HG03460 (cell line): ENCODE measurements around the gene RNU4-1.

Experiments used
- ATAC-seq: cut with Tn5 transposase; IDR thresholded peaks from one replicate; pipeline ENCODE4 v1.9.1; 2021; ENCODE audit not compliant: unreplicated experiment

RNU4-1 gene

DNA sequence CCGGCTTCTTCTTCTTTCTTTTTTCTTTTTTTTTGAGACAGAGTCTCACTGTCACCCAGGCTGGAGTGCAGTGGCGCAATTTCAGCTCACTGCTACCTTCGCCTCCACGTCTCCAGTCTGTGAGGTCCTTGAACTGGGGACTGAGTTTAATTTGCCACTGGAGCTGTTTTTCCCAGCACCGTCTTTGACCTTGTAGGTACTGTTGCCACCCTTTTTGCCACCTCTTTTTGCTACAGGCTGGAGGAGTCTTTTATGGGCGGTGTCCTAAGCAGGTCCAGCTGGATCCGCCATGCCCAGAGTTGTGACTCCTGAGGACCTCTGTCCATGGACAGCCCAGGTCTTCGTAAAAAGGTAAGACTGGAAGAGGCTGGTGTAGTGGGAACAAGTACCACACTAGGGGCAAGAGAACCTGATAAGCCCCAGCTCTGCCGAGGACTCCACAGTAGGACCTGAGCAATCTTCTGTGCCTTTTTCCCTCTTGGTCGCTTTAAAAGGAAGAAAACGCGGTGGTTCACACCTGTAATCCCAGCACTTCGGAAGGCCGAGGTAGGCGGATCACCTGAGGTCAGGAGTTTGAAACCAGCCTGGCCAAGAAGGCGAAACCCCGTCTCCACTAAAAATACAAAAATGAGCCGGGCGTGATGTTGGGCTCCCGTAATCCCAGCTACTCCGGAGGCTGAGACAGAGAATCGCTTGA lies 2.3 kb downstream of the RNU4-1 start:
- ATAC-seq = no peak

DNA sequence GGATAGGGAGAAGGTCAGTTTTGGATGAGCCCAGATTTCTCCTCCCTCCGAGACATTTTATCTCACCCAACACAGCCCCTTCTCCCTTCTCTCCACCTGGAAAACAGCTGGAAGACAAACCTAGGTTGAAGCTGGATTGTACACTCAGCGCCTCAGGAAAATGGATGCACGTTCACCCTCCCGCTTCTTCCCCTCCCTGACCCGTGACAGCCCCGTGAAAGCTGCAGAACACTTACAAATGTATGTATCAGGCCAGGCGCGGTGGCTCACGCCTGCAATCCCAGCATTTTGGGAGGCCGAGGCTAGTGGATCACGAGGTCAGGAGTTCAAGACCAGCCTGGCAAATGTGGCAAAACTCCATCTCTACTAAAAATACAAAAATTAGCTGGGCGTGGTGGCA lies 5.5 kb downstream of the RNU4-1 start:
- ATAC-seq = no peak

DNA sequence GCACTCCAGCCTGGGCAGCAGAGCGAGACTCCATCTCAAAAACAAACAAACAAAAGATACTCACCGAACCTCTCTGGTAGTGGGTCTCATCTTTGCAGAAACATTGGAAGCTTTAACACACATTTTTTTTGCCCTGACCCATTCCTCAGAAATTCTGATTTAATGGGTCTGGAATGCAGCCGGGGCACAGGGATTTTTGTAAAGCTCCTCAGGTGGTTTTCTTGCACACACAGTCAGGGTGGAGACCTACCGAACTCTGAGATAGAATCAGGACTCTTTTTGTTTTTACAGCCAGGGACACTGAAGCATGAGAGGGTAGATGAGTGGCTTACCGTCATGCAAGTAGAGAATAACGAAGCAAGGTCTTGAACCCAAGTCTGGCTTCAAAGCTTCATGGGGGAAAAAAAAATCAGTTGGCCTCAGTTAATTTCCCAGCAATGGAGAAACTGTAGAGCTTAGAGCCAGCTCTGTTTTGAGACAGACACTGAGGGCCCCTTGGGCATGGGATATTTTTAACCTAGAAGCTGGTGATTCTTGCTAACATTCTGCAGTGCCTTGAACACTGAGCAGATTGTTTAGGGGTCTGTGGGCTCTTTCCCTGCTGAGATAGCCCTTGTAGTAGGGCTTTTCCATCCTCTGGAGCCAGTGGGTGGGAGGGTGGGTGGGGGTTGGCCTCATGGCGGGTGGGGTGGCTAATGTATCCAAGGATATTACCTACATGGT lies 6.1 kb downstream of the RNU4-1 start:
- ATAC-seq = no peak

DNA sequence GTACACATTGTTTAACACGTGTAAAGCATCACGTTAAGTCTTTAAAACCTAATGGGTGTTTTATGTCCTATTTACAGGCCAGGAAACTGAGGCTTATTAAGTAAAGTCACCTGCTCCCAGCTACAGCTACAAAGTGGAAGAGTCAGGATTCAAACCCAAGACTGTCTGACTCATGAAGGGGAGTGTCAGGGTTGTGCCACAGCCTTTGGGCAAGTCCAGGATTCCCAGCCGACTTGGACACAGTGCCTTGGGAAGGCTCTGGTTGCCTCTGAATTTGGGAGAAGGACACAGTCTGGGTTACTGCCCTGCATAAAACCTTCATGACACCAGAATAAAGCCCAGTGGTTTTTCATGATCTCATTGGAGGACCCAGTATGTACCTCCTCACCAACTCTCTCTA lies 8.7 kb downstream of the RNU4-1 start:
- no peak for ATAC-seq

DNA sequence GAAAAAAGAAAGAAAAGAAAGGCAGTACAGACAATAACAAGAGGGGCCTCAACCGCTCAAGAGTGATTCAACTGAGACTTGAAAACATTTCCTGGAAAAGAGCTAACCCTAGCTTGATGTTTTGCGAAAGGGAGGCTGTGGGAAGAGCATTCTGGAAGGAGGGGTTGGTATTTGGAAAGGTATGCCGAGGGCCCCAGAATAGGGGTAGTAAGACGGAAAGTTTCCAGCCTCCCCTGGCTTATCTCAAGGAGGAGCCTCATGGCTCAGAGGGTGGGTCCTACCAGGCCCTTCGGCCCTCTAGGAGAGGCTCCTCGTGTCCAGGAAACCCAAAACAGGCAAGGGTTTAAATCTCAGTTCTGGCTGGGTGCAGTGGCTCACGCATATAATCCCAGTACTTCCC lies 9.7 kb downstream of the RNU4-1 start:
- ATAC-seq = no peak

DNA sequence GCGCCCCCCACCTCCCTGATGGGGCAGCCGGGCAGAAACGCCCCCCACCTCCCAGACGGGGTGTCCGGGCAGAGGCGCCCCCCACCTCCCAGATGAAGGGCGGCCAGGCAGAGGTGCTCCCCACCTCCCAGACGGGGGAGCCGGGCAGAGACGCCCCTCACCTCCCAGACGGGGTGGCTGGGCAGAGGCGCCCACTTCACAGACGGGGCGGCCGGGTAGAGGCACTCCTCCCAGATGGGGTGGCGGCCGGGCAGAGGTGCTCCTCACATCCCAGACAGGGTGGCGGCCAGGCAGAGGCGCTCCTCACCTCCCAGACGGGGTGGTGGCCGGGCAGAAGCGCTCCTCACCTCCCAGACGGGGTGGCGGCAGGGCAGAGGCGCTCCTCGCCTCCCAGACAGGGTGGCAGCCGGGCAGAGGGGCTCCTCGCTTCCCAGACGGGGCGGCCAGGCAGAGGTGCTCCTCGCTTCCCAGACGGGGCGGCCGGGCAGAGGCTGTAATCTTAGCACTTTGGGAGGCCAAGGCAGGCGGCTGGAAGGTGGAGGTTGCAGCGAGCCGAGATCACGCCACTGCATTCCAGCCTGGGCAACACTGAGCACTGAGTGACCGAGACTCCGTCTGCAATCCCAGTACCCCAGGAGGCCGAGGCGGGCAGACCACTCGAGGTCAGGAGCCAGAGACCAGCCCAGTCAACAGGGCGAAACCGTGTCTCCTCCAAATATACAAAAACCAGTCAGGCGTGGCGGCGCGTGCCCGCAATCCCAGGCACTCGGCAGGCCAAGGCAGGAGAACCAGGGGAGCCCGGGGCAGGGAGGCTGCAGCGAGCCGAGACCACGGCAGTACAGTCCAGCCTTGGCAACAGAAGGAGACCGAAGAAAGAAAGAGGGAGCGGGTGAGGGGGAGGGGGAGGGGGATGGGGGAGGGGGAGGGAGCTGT lies 14.6 kb downstream of the RNU4-1 start:
- no peak for ATAC-seq

DNA sequence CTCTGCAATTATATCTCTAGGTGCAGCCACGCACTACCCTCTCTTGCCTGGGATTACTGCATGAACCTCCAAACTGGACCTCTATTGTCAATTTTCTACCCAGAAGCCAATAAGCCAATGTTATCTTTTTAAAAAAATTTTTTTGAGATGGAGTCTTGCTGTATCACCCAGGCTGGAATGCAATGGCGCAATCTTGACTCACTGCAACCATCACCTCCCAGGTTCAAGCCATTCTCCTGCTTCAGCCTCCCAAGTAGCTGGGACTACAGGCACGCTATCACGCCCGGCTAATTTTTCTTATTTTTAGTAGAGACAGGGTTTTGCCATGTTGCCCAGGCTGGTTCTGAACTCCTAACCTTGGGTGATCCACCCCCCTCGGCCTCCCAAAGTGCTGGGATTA lies 16.3 kb downstream of the RNU4-1 start:
- ATAC-seq = no peak

DNA sequence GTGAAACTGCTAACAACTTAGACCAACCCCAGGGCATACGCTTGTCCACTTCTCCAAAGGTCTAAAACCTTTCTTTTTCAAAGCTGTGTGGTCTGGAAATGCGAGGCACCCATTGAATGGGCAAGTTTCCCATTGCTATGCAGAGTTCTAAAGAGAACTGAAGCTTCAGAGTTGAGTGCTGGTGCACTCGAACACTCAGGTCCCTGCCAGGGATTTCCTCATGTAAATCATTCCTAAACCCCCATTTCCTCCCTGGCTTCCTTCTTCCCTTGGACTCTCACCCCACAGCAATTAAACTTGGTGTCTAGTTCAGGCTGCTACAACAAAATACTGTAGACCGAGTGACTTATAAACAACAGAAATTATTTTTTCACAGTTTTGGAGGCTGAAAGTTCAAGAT lies 25.3 kb downstream of the RNU4-1 start:
- no peak for ATAC-seq

DNA sequence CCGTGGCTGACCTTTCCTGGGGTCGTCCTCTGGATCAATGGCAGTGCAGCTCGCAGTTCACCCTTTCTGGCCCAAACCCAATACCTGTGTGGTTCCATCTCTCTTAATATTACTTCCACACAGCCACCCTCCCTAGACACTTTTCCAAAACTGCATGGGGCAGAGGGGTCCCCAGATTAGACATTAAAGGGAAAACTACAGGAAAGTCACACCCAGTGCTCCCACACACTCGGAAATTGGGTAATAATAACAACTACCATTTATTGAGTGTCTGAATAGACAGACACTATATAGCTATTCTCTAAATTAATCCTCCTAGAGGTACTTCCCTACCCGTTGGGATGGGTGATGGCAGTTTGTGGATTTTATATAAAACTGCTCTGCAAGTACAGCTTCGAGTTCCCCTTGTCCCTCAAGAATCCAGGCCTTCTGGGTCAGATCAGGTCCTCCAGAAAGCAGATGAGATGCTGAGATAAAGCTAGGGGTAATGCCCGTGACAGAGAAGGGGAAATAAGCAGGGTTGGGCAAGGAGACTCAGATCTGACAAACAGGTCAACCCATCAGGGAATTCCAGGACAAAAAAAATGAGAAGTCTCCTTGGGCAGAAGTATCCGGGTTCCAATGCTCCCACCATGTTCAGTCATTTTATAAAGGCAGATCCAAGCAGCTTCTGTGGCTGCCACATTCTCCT lies 26.7 kb downstream of the RNU4-1 start:
- no peak for ATAC-seq

DNA sequence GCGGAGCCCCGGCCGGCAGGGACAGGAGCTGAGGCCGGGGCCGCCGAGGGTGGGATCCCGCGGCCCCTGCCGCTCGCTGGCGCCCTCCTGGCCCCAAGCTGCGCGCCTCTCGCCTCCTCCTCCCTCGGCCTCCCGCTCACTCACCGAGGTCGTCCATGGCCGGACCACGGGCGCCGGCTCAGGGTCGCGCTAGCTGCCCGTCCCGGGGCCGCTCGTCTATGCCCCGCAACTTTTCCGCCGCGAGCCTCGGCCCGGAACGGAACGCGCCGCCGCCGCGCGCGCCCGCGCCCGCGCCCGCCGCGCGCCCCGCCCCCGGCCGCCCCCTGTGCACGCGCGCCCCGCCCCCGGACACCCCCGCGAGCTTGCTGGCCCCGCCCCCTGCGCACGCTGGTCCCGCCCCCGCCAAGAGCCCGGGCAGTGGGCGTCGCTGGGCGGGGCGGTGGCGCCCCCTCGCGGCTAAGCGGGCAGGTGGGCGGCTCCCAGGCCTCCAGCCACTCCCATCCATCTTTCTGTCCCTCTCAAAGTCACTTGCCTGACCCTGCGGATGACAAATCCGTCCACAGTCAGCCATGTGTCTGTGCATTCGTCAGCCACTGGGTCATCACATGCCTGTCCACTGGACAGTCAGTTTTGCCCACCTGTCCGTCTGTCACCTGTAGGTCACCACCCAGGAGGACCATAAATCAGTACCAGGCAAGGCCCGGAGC lies 27.4 kb downstream of the RNU4-1 start, which contains the start of gene PXN:
TSS of gene PXN (minus strand) at position 258 of the 707 bp plus-strand sequence. CDS start at position 157, 101 bp downstream.
- ATAC-seq = no peak

DNA sequence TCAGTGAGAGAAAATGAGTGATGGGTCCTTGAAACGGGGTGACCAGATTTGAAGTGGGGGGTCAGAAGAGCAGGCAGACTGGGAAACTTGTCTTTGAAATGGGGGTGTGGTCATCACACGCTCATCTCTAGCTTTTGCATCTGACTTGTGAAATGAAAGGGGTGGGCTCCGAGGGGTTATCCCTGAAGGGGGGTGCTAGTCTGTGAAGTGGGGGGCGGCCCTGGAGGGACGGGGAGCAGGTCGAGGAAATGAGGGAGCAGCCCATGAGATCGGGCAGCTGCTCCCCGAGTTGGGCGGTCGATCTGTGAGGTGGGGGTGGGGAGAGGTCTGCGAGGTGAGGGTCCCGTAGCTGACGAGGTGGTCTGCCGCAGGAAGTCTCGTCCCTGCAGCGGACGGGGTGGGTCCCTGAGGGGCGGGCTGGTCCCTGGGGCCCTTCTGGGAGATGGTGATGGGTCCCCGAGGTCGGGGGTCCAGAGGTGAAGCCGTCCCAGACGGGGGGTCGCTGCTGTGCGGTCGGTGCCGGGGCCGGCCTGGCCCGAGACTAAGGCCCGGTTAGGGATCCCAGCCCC lies 28.0 kb downstream of the RNU4-1 start:
- ATAC-seq = no peak

DNA sequence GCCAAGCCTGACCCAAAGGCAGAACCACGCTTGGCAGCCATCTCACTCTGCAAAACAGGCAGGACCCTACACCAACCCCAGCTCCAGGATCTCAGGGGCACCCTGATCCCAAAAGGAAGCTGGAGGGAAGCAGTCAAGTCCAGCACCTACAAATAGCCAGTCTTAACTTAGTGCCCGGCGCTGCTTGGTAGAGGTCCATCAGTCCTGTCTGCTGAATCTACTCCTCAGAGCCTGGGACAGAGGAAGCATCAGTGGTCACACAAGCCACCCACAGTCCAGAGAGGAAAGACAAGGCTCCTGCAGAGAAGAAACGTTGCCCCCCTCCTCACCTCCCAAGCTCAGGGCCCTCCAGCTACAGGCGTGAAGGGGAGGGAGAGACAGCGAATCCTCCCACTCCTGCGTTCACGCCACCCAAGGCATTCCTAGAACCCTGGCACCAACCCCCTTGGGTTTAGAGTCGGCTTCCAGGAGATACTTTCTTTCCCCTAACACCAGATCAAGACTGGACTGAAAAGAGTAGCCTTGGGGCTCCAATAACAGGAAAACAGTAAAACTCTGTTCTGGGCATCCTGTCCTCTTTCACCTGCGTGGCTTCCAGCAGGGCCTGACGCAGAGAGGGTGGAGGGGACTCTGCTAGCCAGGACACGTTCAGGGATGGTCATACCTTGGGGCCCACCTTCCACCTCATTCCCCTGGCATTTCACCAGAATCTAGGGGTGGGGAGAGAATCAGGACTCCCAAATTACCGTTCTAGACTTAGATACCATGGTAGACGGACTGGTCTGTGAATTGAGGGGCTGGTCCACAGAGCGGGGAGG lies 28.7 kb downstream of the RNU4-1 start:
- no peak for ATAC-seq

DNA sequence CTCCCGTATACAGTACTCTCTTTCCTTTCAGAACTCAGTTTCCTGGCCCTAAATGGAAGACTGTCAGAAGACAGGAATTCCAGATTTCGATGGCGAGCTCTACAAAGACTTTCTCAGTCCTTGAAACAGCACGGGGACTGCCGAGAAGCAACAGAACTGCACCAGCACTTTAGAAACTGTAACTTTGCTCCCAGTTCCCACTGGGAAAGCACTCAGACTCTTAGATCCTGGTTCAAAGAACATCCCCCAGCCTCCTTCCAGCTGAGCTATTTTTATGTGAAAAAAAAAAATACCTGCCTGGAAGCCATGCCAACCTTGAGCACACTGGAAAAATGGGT lies 29.3 kb downstream of the RNU4-1 start:
- ATAC-seq = no peak

DNA sequence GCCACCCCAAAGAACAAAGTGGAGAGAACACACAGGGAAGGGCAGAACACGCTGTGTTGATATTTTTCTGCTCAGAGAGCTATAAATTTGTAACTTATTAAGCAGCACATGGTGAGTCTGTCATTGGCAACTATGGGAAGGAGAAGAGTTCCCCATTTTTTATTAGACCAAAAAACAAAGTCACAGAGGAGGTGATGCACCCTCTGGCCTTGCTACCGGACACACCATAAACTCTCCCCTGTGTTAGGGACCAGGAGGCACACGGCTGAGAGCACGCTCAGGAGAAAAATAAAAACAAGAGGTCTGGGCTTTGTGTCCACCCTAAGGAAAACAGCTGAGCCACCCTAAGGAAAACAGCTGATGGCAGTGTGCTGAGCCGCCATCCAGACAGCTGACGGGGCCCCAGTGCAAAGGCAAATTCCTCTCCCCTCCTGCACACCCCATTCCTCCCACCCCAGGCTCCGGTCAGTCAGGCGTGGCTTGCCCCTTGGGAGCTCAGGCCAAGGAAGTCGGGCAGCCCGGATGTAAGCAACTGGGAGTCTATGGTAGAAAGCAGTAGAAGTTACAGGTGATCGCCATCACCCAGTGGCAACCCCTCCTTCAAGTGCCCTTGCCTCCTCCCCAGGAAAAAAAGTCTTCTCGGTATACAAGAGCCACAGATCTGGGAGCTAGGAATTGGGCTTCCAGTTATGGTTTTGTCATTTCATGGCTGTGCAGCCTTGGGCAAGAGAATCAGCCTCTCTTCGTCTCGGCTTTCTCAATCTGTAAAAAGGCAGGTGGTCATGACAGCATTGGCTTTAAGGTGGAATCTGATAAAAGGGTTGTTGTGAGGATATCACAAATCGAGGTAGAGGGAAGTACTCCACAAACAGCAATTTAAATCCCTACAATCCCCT lies 29.9 kb downstream of the RNU4-1 start:
- ATAC-seq = no peak

DNA sequence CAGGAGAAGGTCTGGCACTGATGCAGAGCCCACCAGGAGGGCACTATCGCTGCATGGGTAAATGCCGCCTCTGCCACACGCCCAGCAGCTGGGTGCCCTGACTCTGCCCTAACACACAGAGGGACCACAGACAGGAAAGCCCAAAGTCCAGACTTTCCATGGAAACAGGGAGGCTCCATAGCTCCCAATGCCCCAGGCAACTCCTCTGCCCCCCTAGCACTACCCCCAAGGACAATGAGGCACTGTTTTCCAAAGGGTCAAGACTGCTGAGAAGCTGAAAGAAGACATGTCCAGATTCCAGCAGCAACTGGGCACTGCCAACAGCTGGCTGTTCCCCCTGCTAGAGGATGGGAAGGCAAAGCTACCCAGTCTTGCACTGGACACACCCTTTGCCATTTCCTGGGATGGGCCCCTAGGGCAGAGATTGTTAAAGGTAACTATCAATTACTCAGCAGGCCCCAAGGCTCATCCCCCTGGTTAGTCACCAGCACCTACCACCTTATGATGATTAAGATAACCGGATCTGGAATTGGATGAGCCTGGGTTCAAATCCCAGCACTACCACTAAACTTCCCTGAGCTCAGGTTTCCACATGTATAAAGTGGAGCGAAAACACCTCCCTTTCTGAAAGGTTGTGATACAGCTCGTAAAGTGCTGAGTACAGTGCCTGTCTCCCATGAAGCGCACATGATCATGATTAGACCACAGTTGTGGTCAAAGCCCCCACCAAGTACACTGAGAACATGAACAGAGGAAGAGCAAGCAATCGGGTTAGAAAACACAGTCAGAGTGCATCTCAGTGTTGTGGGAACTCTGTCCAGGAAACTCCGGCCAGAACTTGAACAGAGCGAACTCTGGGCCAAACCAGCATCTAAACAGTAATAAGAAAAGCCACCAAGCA lies 30.8 kb downstream of the RNU4-1 start:
- no peak for ATAC-seq

DNA sequence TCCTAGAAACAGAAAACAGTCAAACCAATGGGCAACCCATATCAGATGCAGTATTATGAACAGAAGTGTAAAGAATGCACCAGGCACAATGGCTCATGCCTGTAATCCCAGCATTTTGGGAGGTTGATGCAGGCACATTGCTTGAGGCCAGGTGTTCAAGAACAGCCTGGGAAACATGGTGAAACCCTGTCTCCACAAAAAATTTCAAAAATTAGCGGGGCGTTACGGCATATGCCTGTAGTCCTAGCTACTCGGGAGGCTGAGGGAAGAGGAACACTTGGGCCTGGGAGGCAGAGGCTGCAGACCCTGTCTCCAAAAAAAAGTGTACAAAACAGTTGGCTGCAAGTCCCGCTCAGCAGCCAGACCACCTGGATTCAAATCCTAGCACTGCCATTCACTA lies 32.4 kb downstream of the RNU4-1 start:
- no peak for ATAC-seq
